Measurements from ENCODE around the gene PRKAB1. TPM values are rescaled to one million over a fixed set of nuclear protein-coding genes. Genes with fewer than 3 reads are reported as not detected.

The PRKAB1 gene
- total RNA-seq, 1 experiment from 2014 or later: 25.0 TPM

- Histone ChIP-seq H4K20me1 (ENCODE audit: insufficient read depth) (no peaks in the 10 kb centered on the region), H3K9me3 (ENCODE audit: control insufficient read depth in 1 of 2, insufficient read depth in 1 of 2, low read depth in 1 of 2, low read length in 2 of 2) (no peaks in the 10 kb centered on the region), H3K4me3 (replicated peaks in 1 of 2; ENCODE audit: low read depth in 1 of 2, low read length in 2 of 2) (no peak overlapping the region), H3K79me2 (ENCODE audit: insufficient read depth, low read length) (no peaks in the 10 kb centered on the region), H3K27ac (ENCODE audit: low read depth, low read length) (no peak overlapping the region), H3K4me2 (ENCODE audit: low read length) (no peak overlapping the region), H3K36me3 (ENCODE audit: control insufficient read depth in 1 of 2, insufficient read depth in 2 of 2, low read length in 2 of 2) (peaks cover 33 to 36% of the 10 kb centered on the region in 2 experiments), H3K9ac (ENCODE audit: low read length) (no peak overlapping the region), H3K4me1 (ENCODE audit: control insufficient read depth in 1 of 2, insufficient read depth in 2 of 2, low read length in 2 of 2) (no peaks in the 10 kb centered on the region), H3K9me2 (ENCODE audit: insufficient read depth) (no peaks in the 10 kb centered on the region), H2AFZ (ENCODE audit: low read depth, low read length, poor library complexity, severe bottlenecking) (no peak overlapping the region), H3K27me3 (ENCODE audit: insufficient read depth, low read length) (no peaks in the 10 kb centered on the region)
- TF ChIP-seq EZH2phosphoT487 (IDR thresholded peaks at IDR 0.05; ENCODE audit: borderline replicate concordance) (no peak), SIN3A (IDR thresholded peaks at IDR 0.05; ENCODE audit: low read depth) (no peak), EZH2 (IDR thresholded peaks at IDR 0.05) (no peak)
- TF ChIP-seq, protein P1, sequence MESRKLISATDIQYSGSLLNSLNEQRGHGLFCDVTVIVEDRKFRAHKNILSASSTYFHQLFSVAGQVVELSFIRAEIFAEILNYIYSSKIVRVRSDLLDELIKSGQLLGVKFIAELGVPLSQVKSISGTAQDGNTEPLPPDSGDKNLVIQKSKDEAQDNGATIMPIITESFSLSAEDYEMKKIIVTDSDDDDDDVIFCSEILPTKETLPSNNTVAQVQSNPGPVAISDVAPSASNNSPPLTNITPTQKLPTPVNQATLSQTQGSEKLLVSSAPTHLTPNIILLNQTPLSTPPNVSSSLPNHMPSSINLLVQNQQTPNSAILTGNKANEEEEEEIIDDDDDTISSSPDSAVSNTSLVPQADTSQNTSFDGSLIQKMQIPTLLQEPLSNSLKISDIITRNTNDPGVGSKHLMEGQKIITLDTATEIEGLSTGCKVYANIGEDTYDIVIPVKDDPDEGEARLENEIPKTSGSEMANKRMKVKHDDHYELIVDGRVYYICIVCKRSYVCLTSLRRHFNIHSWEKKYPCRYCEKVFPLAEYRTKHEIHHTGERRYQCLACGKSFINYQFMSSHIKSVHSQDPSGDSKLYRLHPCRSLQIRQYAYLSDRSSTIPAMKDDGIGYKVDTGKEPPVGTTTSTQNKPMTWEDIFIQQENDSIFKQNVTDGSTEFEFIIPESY (IDR thresholded peaks at IDR 0.05; ENCODE audit: extremely low read depth, insufficient replicate concordance, low read length): no peak
- POLR2A ChIA-PET: no interaction called here
- CTCF ChIA-PET: interaction anchor here (1.4 to 1.7 kb wide), 2 partner anchors 13 to 15 kb away, joined by 3 to 6 read pairs; no protein-coding TSS in a partner anchor
- RAD21 ChIA-PET (ENCODE audit: low non-redundant PET in 1 of 2, low total read pairs in 2 of 2, uncharacterized antibody in 2 of 2, unreplicated experiment in 2 of 2): no interaction called here
- no TSS peak for BruUV-seq (replicated peaks)
- DNase-seq (ENCODE audit: low read depth, low spot score): no peak
- intact Hi-C loops (cut with micrococcal nuclease): no loop called here
- no peak for ATAC-seq
These were observed 14.1 kb downstream of the PRKAB1 start for GRCh38 chr12:119681728-119682638.

All from HCT116 (cell line).